ENCODE results near the gene TCP11.

TCP11 gene

DNA sequence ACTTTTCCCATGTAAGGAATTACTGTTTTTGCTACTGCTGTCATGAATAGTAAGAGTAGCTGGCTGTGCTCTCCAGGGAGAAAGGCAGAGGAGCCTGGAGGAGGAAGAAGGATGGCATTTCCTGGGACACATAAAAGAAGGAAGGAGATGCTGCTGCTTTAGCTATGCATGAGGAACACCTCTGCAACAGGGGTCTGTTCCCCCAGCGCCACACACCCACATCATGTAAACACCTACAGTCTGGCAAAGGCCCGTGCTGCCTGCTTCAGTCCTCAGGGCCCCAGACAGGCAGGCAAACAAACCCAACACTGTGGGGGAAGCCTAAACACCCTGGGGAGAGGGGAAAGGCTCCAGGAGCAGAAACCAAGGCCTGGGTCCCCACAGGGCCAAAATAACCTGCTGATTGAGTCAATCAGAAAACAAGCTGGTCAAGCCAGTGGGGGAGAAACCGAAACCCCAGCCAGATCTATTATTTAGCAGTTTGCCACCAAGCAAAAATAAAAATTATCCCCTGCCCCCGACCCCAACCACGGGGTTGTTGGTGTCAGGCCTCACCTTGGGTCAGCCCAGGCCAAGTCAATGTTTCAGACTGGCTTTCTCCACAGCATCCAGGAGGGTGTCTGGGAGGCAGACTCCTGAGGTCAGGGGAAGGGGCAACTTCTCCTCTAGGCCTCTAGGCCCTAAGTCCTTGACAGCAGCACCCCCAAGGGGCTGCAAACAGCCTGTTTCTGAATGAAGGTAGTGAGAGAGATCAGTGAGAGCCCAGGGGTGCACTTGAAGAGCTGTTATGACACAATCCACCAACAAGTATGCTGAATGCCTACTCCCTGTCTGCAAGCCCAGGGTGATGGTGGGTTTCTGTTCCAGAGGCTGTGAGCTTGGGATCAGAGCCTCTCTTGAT, 38.0 kb upstream of the TCP11 start:
- H3K4me3 ChIP-seq (ENCODE audit: low read depth, low read length), result no peak overlapping the region
- no peak for DNase-seq (ENCODE audit: low read depth)

DNA sequence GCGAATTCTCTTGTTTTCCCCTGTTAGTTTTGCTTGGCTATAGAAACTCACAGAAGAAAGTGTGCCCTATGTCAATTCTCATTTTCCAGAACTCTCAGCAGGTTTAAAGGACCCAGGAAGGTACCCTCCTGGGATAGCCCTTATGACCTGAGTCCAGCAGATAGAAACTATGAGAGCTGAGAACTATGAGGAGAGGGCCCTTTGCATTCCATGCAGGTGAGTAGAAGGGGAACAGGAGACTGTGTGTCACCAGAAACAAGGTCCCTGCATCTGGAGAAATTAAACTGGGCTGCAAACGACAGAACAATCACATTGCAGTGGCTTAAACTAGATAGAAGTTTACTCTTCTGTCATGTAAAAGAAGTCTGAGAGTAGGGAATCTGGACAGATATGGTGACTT, 36.9 kb upstream of the TCP11 start:
- DNase-seq (ENCODE audit: low read depth), result no peak
- TF ChIP-seq, protein P1, sequence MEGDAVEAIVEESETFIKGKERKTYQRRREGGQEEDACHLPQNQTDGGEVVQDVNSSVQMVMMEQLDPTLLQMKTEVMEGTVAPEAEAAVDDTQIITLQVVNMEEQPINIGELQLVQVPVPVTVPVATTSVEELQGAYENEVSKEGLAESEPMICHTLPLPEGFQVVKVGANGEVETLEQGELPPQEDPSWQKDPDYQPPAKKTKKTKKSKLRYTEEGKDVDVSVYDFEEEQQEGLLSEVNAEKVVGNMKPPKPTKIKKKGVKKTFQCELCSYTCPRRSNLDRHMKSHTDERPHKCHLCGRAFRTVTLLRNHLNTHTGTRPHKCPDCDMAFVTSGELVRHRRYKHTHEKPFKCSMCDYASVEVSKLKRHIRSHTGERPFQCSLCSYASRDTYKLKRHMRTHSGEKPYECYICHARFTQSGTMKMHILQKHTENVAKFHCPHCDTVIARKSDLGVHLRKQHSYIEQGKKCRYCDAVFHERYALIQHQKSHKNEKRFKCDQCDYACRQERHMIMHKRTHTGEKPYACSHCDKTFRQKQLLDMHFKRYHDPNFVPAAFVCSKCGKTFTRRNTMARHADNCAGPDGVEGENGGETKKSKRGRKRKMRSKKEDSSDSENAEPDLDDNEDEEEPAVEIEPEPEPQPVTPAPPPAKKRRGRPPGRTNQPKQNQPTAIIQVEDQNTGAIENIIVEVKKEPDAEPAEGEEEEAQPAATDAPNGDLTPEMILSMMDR (conservative IDR thresholded peaks at IDR 0.05; ENCODE audit: low read depth, low read length), result no peak
- H3K4me3 ChIP-seq (ENCODE audit: low read depth, low read length), result no peak overlapping the region

More for the DNA sequence above, 38.0 kb upstream of the TCP11 start:
- TF ChIP-seq, protein P1 (conservative IDR thresholded peaks at IDR 0.05; ENCODE audit: low read depth, low read length), result peak; percentile 12

GRCh38 chr6:35177596-35177995, 36.5 kb upstream of the TCP11 start:
- DNase-seq (ENCODE audit: low read depth), result no peak
- H3K4me3 ChIP-seq (ENCODE audit: low read depth, low read length), result no peak overlapping the region
- TF ChIP-seq, protein P1 (conservative IDR thresholded peaks at IDR 0.05; ENCODE audit: low read depth, low read length), result no peak

DNA sequence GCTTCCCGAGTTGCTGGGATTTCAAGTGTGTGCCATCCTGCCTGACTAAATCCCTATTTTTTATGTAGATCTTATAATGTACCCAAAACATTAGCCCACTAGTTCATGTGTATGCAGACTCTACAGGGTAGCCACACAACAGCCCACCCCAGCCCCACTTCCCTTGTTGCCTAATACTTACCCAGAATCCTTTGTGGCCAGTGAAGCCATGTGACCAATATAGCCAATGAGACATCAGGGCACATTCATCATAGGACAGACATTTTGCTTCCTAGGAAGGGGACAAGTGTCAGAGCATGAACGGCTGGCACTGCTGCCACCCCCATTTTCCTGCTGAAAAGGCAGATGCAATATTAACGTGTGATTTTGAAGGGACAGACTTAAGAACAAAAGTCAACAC, 36.0 kb upstream of the TCP11 start:
- H3K4me3 ChIP-seq (ENCODE audit: low read depth, low read length), result no peak overlapping the region
- TF ChIP-seq, protein P1 (conservative IDR thresholded peaks at IDR 0.05; ENCODE audit: low read depth, low read length), result no peak
- no peak for DNase-seq (ENCODE audit: low read depth)

DNA sequence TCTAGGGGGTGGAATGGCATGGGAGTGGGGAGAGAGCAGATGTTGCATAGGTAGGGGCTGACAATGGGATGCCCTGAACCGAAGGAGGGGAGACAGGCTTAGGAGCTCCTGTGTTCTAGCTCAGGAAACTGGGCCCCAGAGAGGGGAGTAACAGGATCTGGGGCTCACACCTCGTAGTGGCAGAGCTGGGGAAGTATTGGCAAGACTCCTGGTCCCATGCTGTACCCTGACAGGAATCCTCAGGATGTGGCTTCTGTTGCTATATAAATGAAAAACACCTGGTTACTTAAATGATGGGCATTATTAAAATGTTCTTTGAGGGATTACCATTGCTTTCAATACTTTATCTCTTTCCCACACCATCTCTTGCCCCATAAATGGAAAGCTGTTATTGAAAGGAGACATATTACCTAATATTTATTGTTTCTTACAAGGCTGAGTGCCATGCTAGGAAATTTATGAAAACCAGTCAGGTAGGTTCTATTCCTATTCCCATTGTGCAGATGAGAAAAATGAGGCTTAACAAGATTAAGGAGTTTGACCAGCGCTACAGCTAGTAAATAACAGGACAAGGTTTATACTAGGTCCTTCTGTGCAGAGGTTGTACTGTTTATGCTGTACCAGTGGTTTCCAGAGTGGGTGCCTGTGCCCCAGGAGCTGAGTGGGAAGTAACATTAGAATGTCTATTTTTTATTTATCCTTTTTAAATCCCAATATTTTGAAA, 35.3 kb upstream of the TCP11 start:
- H3K4me3 ChIP-seq (ENCODE audit: low read depth, low read length), result no peak overlapping the region
- no peak for DNase-seq (ENCODE audit: low read depth)
- TF ChIP-seq, protein P1 (conservative IDR thresholded peaks at IDR 0.05; ENCODE audit: low read depth, low read length), result no peak

- TF ChIP-seq, protein P1 (conservative IDR thresholded peaks at IDR 0.05; ENCODE audit: low read depth, low read length), result no peak
- H3K4me3 ChIP-seq (ENCODE audit: low read depth, low read length), result no peak overlapping the region
- no peak for DNase-seq (ENCODE audit: low read depth)
These were observed 33.4 kb upstream of the TCP11 start for GRCh38 chr6:35174501-35174900.
